SU-DHL-6 (cell line): ENCODE data around the gene APOE.

Source experiments
- EZH2phosphoT487 ChIP-seq: fragments of 200-600 bp; sonication (generic), shearing (Covaris generic); conservative IDR thresholded peaks from 2 replicates; pipeline ENCODE4 v1.6.1; 2018; ENCODE audit warnings: mild to moderate bottlenecking, antibody characterized with exemption, low read length, moderate library complexity, mixed read lengths
- TF ChIP-seq, protein P1 (sequence below): fragments of 200-600 bp; sonication (generic); IDR thresholded peaks from one replicate; pipeline ENCODE4 v1.5.1; 2017; ENCODE audit warnings: antibody characterized with exemption, mild to moderate bottlenecking, low read length, moderate library complexity; ENCODE audit not compliant: insufficient read depth, poor library complexity, severe bottlenecking

DNA sequence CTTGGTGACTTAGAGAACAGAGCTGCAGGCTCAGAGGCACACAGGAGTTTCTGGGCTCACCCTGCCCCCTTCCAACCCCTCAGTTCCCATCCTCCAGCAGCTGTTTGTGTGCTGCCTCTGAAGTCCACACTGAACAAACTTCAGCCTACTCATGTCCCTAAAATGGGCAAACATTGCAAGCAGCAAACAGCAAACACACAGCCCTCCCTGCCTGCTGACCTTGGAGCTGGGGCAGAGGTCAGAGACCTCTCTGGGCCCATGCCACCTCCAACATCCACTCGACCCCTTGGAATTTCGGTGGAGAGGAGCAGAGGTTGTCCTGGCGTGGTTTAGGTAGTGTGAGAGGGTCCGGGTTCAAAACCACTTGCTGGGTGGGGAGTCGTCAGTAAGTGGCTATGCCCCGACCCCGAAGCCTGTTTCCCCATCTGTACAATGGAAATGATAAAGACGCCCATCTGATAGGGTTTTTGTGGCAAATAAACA, 18.7 kb downstream of the APOE start:
- TF ChIP-seq EZH2phosphoT487: no peak
- TF ChIP-seq, protein P1, sequence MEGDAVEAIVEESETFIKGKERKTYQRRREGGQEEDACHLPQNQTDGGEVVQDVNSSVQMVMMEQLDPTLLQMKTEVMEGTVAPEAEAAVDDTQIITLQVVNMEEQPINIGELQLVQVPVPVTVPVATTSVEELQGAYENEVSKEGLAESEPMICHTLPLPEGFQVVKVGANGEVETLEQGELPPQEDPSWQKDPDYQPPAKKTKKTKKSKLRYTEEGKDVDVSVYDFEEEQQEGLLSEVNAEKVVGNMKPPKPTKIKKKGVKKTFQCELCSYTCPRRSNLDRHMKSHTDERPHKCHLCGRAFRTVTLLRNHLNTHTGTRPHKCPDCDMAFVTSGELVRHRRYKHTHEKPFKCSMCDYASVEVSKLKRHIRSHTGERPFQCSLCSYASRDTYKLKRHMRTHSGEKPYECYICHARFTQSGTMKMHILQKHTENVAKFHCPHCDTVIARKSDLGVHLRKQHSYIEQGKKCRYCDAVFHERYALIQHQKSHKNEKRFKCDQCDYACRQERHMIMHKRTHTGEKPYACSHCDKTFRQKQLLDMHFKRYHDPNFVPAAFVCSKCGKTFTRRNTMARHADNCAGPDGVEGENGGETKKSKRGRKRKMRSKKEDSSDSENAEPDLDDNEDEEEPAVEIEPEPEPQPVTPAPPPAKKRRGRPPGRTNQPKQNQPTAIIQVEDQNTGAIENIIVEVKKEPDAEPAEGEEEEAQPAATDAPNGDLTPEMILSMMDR: no peak
